KOPT-K1 (cell line): ENCODE data around the gene ACTN2.

Experiments
- H3K27ac ChIP-seq: fragments of 200-600 bp; sonication (generic); 2 replicates; pipeline ENCODE4 v1.5.1; 2016; ENCODE audit warnings: antibody characterized with exemption, mild to moderate bottlenecking, low read depth, low read length; ENCODE audit not compliant: poor library complexity, severe bottlenecking
- H3K36me3 ChIP-seq: fragments of 200-600 bp; sonication (generic); 2 replicates; pipeline ENCODE4 v1.5.1; 2017; ENCODE audit warnings: antibody characterized with exemption, mild to moderate bottlenecking, low read length, moderate library complexity; ENCODE audit not compliant: insufficient read depth
- H3K9me3 ChIP-seq: fragments of 200-600 bp; sonication (generic); 2 replicates; pipeline ENCODE4 v1.5.1; 2017; ENCODE audit warnings: antibody characterized with exemption, low read length, mild to moderate bottlenecking; ENCODE audit not compliant: insufficient read depth, poor library complexity, severe bottlenecking

The ACTN2 gene

DNA sequence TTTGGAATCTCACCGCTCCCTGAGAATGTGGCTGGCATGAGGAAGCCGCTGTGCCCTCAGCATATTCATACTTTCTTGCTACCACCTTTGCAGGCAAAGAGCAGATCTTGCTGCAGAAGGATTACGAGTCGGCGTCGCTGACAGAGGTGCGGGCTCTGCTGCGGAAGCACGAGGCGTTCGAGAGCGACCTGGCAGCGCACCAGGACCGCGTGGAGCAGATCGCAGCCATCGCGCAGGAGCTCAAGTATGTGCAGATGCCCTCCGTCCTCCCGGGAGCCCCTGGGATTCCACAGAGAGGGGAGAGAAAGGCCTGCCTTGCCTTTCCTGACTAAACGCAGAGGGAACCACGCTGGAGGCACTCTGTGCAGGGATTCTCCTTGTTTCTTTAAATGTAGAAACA, 58.2 kb downstream of the ACTN2 start:
- Histone ChIP-seq H3K9me3 (no peaks in the 10 kb centered on the region), H3K36me3 (no peaks in the 10 kb centered on the region), H3K27ac (no peak overlapping the region)

GRCh38 chr1:236746785-236747184, 60.5 kb downstream of the ACTN2 start:
- Histone ChIP-seq H3K27ac (no peak overlapping the region), H3K36me3 (no peaks in the 10 kb centered on the region), H3K9me3 (no peaks in the 10 kb centered on the region)

- H3K9me3 ChIP-seq: no peaks in the 10 kb centered on the region
- H3K36me3 ChIP-seq: no peaks in the 10 kb centered on the region
- H3K27ac ChIP-seq: no peak overlapping the region
Measured at GRCh38 chr1:236747311-236747985, 61.1 kb downstream of the ACTN2 start.

- Histone ChIP-seq H3K36me3 (no peaks in the 10 kb centered on the region), H3K27ac (no peak overlapping the region), H3K9me3 (no peaks in the 10 kb centered on the region)
Measured at GRCh38 chr1:236748268-236748870, 62.1 kb downstream of the ACTN2 start.

GRCh38 chr1:236750928-236751327, 64.6 kb downstream of the ACTN2 start:
- H3K9me3 ChIP-seq: no peaks in the 10 kb centered on the region
- no peaks in the 10 kb centered on the region for H3K36me3 ChIP-seq
- no peak overlapping the region for H3K27ac ChIP-seq

DNA sequence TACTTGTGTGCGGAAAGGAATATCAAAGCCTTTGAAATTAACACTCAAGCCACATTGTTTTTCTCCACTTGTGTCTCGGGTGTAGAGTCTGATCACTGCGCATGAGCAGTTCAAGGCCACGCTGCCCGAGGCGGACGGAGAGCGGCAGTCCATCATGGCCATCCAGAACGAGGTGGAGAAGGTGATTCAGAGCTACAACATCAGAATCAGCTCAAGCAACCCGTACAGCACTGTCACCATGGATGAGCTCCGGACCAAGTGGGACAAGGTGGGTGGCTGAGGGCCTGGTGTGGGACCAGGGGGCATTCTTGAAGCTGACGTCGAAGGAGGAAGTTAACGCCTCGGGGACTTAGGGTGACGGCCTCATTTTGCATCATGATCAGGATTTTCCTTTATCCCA, 65.1 kb downstream of the ACTN2 start:
- no peaks in the 10 kb centered on the region for H3K9me3 ChIP-seq
- H3K36me3 ChIP-seq: no peaks in the 10 kb centered on the region
- H3K27ac ChIP-seq: no peak overlapping the region

DNA sequence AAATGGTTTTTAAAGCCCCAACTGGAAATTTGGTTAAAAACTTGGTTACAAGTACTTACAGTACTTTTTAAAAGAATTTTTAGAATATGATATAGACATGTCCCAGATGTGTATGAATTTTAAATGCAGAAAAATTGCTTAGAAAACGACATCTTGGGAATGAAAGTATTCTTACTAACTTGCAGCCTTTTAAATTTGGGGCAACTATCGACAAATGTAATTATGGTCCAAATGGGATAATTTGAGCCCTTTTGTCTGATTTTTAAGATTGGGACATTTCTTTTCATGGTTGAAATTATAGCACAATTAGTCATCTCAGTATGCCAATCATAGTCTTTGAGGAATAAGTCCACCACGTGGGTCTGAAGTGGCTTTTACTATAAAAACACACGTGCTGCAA, 65.6 kb downstream of the ACTN2 start:
- Histone ChIP-seq H3K36me3 (no peaks in the 10 kb centered on the region), H3K9me3 (no peaks in the 10 kb centered on the region), H3K27ac (no peak overlapping the region)

DNA sequence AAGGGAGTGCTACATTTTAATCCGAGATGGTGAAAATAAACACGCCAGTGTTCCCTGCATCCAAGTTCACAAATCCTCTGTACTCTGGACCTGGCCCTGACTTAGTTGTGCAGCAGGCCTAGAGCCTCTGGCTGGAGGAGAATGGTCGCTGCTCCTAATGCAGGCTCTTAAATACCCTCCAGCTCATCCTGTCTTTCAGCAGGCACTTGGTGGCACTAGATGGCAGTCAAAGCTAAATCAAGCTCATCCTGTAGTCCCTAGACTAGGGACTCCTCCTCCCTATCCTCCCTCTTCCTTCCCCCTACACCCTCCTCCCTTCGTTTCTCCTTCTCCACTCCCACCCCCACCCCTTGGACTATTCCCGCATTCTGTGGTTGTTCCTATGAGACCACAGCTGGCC, 67.2 kb downstream of the ACTN2 start:
- H3K27ac ChIP-seq: no peak overlapping the region
- H3K9me3 ChIP-seq: no peaks in the 10 kb centered on the region
- no peaks in the 10 kb centered on the region for H3K36me3 ChIP-seq

- Histone ChIP-seq H3K27ac (no peak overlapping the region), H3K36me3 (no peaks in the 10 kb centered on the region)
Measured at GRCh38 chr1:236753964-236754363, 67.7 kb downstream of the ACTN2 start.

DNA sequence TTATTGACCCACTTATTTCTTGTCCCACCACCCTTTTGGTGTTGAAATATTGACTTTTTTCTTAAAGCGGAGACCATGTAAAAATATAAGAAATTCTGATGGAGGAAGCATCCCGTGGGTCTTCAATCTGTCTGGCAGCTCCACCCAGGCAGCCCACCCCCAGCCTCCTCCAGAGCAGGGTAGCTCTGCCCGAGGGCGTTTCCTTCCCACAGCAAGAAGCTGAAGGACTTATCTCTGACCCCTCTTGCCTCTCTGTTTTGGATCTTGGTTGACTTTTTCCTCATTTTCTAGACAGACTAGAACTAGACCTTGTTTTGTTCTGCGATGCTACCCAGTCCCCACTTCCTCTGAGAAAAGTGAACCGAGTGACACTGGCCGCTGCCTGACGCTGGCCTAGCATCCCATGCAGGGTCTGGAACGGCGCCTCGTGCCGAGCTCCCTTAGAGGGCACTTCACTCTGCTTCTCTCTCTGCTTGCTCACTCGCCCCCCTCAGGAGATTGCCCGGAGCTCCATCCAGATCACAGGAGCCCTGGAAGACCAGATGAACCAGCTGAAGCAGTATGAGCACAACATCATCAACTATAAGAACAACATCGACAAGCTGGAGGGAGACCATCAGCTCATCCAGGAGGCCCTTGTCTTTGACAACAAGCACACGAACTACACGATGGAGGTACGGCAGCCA, 68.4 kb downstream of the ACTN2 start:
- Histone ChIP-seq H3K9me3 (no peaks in the 10 kb centered on the region), H3K36me3 (no peaks in the 10 kb centered on the region), H3K27ac (no peak overlapping the region)

More at GRCh38 chr1:236753964-236754363, 67.7 kb downstream of the ACTN2 start:
- H3K9me3 ChIP-seq: no peaks in the 10 kb centered on the region

- Histone ChIP-seq H3K27ac (no peak overlapping the region), H3K9me3 (no peaks in the 10 kb centered on the region), H3K36me3 (no peaks in the 10 kb centered on the region)
Measured at GRCh38 chr1:236757640-236758039, 71.3 kb downstream of the ACTN2 start.

DNA sequence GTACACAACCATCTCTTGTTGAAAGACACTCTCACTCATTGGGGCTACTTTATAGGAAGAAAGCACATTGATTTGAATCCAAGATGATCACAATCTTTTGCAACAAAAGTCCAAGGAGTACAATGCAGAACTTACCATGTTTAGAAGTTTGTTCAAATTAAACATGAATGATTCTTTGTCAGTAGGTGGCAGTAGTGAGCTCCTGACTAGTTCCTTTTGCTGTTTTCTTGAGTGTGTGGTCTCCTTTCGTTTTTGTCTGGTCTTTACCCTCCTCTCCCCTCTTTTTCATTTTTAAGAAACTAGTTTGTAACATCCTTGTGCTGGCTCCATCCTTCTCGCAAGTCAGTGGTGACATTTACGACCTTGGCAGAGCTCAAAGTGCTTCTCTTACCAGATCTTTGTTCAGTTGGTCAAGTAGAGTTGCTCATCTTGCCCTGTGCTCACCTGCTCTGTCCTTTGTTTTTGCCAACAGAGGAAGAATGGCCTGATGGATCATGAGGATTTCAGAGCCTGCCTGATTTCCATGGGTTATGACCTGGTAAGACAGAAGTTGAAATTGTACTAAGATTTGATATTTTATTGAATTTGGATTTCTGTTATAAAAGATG, 73.1 kb downstream of the ACTN2 start:
- H3K27ac ChIP-seq: no peak overlapping the region
- no peaks in the 10 kb centered on the region for H3K9me3 ChIP-seq
- H3K36me3 ChIP-seq: no peaks in the 10 kb centered on the region

DNA sequence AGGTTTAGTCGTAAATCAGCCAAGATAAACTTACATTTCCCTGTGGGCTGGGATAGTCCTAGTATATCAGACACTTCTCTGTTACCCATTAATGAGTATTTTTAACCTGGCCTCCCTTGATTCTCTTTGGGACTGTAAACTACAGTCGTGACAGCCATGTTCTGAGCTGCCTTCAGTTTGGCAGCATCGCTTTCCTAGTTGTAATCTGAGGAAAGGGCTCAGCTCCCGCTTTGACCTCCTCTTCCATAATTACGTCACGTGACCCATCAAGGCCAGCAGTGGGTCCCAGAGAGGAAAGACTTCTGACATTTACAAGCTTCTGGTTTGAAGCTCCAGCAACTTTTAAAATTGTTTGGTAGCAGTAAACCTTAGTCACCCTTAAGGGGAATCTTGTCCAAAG, 74.2 kb downstream of the ACTN2 start:
- H3K36me3 ChIP-seq: no peaks in the 10 kb centered on the region
- no peaks in the 10 kb centered on the region for H3K9me3 ChIP-seq
- no peak overlapping the region for H3K27ac ChIP-seq

DNA sequence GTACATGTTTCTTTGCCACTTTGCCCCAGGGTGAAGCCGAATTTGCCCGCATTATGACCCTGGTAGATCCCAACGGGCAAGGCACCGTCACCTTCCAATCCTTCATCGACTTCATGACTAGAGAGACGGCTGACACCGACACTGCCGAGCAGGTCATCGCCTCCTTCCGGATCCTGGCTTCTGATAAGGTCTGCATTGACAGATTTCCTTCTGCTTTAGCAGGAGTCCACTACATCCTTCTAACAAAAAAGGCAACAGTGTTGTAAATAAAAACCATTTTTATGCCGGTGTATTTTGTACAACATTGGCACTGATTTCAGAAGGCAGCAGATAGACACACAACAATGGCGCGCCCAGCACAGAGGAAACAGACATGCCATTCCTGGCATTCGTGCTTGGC, 74.7 kb downstream of the ACTN2 start:
- Histone ChIP-seq H3K27ac (no peak overlapping the region), H3K36me3 (no peaks in the 10 kb centered on the region), H3K9me3 (no peaks in the 10 kb centered on the region)

DNA sequence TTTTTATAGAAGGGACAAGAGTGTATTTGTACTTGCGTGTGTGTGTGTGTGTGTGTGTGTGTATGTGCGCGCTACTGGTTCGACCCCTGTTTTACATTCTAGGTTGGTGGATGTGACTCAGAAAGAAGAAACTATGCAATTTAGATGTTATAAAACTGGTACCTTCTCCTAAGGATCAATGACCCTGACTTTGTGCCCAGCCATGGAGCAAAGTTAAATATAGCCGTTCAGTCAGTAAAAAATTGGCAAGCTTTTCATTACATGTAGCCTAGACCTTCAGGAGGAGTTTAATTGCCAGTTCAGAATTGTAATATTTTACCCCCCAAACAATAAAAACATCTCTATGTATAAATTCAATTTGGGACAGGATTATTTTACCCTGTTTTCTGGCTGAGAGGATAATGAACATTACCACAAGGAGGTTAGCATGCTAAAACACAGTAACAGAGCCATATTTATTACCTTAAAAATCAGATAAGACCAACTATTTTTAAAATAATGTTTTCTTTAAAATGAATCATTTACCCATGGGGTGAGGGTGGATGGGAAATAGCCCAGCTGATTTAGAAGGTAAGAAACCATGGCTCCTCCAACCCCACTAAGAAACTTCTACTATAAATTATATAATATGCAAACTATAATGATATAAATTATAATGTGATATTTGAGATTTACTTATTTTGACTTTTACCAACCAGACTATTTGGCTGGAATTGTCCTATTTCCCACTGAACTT, 75.3 kb downstream of the ACTN2 start:
- Histone ChIP-seq H3K27ac (no peak overlapping the region), H3K9me3 (no peaks in the 10 kb centered on the region), H3K36me3 (no peaks in the 10 kb centered on the region)
